ENCODE measurements around the gene KLHL20. TPM values are rescaled to one million over a fixed set of nuclear protein-coding genes. Genes with fewer than 3 reads are reported as not detected.

The KLHL20 gene
- total RNA-seq, 2 donors from 2014 or later = 25.8 to 27.2 TPM

- intact Hi-C loops (cut with DNase I) = loop anchor here (2.0 to 10.0 kb wide), 2 partner anchors 49 to 397 kb away; no protein-coding TSS in a partner anchor
- no peak for DNase-seq (ENCODE audit: low spot score)
Observed at GRCh38 chr1:173821680-173822079, 106.9 kb downstream of the KLHL20 start.

- intact Hi-C loops (cut with DNase I) = loop anchor here (2.0 to 10.0 kb wide), 2 partner anchors 47 to 399 kb away; no protein-coding TSS in a partner anchor
- no peak for DNase-seq (ENCODE audit: low spot score)
Observed at GRCh38 chr1:173823781-173824314, 109.1 kb downstream of the KLHL20 start.

DNA sequence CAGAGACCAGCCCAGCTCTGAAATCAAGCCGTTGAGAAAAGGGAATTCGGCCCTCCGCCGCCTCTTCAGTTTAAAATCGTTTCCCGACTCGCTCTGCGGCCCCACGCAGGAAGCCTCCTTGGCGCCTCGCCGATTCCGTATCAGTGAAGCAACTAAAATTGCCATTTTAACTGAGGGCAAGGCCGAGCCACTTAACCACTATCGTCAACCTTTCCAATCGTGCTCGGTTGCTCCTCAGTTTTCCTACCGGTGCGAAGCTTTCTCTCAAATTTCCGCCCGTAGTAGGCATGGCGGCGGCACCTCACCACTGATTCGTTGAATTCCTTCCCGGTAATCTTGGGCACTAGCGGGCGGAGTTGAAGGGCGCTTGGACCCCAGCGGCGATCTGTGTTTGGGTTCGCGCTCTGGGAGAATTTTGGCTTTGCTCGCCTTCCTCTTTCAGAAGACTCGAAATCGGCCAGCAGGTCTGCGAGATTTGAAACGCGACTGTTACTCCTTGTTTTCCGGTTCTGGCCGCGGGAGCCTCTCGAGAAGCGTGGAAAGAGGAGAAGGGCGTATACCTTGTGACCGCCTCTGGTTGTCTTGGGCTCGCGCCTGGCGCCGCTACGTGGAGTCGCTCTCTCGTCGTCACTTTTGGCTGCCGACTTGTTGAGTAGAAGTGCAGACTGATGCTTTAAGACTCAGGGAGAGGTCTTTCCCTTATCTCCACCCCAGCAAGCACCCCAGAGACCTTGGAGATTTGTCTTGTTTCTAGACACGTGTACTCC, 109.7 kb downstream of the KLHL20 start, which contains the start of the genes CENPL and DARS2:
CENPL (minus strand) TSS at position 569 of the 767 bp plus-strand sequence. CDS start 13,584 bp downstream, outside the sequence.
DARS2 (plus strand) TSS at position 359 of the 767 bp plus-strand sequence. CDS start 557 bp downstream, outside the sequence.
- intact Hi-C loops (cut with DNase I) = loop anchor here in 1 of 2 donors (10.0 kb wide), 1 partner anchor 400 kb away; no protein-coding TSS in a partner anchor
- peak; percentile 99 for DNase-seq (ENCODE audit: low spot score)

DNA sequence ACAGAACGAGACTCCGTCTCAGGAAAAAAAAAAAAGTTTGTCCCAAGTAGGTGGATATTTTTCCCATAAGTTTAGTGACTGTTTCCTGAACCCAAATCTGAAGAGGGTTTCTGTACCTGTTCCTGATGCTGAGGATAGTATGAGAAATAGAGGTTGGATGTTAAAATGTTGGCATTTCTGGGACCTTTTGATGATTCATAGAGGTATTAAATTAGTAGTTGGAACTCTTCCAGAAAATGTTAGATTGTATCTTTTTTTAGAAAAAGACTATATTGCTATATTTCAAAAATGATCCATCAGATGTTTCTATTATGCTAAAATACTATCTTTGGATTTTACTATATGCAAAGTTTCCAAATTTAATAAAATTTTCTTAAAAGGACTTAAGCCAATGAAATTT, 112.8 kb downstream of the KLHL20 start:
- intact Hi-C loops (cut with DNase I) = loop anchor here in 1 of 2 donors (10.0 kb wide), 1 partner anchor 403 kb away; no protein-coding TSS in a partner anchor
- no peak for DNase-seq (ENCODE audit: low spot score)

DNA sequence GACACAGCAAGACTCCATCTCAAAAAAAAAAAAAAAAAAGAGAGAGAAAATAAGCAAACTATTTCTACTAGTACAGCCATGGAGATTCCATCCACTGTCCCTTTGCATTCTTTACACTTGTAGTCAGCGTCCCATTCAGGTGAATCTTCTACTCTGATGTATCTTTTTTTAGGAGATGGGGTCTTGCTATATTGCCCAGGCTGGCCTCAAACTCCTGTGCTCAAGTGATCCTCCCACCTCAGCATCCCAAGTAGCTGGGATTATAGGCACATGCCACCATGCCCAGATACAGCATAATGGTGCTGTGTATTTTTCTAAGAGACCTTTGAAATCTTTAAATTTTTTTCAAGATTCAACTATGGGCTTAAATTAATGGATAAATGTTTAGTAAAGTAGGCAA, 118.0 kb downstream of the KLHL20 start:
- intact Hi-C loops (cut with DNase I) = no loop called here
- DNase-seq (ENCODE audit: low spot score) = no peak

Other genes starting within 250 kb of the KLHL20 start
- 100 to 1,000 TPM; 168 to 186 TPM for gene PRDX6, start 237.6 kb upstream of the KLHL20 start, total RNA-seq
- not detected for gene SLC9C2, start 111.9 kb upstream of the KLHL20 start, total RNA-seq
- gene TEX50, start 79.6 kb upstream of the KLHL20 start, total RNA-seq = not detected
- under 1 TPM; 0.14 to 0.42 TPM for gene ANKRD45, start 45.1 kb upstream of the KLHL20 start, total RNA-seq
- gene DARS2, start 109.7 kb downstream of the KLHL20 start, total RNA-seq = 1 to 10 TPM; 8.7 to 8.8 TPM
- 1 to 10 TPM; 5.4 to 8.4 TPM for gene CENPL, start 109.9 kb downstream of the KLHL20 start, total RNA-seq
- gene GAS5, start 153.0 kb downstream of the KLHL20 start, total RNA-seq = 100 to 1,000 TPM; 185 to 193 TPM
- gene ZBTB37, start 153.4 kb downstream of the KLHL20 start, total RNA-seq = 10 to 100 TPM; 12.0 to 15.0 TPM
- under 1 TPM in 1 of 2 donors, not detected in 1; 0.65 TPM for gene SERPINC1, start 202.3 kb downstream of the KLHL20 start, total RNA-seq